T-helper 1 cell (primary cell): ENCODE measurements around the gene KCNH1.
"Not testable (repeated sequence)": the region's sequence is repeated elsewhere in the genome, so short reads cannot be mapped to it uniquely, and the experiment has no call there.

Source experiments
- DNase-seq, 5 donors: peaks; one replicate each; pipeline ENCODE4 v3.0.0-alpha.2; 2012 to 2020

The KCNH1 gene

GRCh38 chr1:210676539-210676938, 457.4 kb downstream of the KCNH1 start:
- DNase-seq = no peak

GRCh38 chr1:210674151-210674550, 459.8 kb downstream of the KCNH1 start:
- DNase-seq = no peak

GRCh38 chr1:210669951-210670350, 464.0 kb downstream of the KCNH1 start:
- DNase-seq = no peak

DNA sequence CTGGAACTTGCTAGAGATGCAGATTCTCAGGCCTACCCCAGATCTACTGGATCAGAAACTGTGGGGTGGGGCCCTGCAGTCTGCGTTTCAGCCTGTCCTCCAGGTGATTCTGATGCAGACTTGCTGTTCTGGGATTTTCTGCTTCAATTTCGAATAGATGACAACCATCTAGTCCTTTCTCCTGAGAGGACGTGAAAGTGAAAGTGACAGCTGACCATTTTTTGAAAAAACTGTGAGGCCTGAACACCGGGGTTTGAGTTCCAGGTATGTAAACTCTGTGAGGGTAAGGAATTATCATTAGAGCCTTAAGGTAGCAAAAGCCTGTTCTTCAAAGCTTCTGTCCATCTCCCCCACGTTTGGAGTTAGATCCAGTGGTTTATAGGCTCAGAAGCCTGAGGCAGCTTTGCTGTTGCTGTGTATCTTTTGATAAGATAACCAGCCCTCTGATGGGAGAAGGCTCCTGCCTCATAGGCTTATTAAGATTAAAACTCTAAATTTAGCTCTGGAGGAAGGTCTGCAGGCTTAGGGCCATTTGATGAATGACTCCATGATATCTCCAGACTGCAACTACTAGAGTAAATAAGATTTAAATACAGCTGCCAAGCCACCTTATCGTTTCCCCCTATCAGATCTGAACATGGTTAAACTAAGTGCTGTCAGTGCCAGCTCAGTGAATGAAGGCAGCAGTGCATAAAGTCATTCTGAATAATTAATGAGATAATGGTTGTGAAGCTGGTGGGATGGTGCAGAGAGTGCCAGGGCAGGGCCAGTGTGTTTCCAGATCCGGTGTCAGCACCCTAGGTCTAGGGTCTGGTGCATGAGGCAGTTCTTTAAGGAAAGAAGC, 470.0 kb downstream of the KCNH1 start:
- no peak for DNase-seq

GRCh38 chr1:210662291-210663050, 471.5 kb downstream of the KCNH1 start:
- DNase-seq = no peak

- not testable (repeated sequence) for DNase-seq
These were observed 472.4 kb downstream of the KCNH1 start for GRCh38 chr1:210661520-210661919.

GRCh38 chr1:210657806-210658205, 476.1 kb downstream of the KCNH1 start:
- DNase-seq = no peak

GRCh38 chr1:210655511-210655910, 478.4 kb downstream of the KCNH1 start:
- no peak for DNase-seq

- DNase-seq = peak in 1 of 5 donors; percentile 26
These were observed 479.6 kb downstream of the KCNH1 start for GRCh38 chr1:210654176-210654981.

DNA sequence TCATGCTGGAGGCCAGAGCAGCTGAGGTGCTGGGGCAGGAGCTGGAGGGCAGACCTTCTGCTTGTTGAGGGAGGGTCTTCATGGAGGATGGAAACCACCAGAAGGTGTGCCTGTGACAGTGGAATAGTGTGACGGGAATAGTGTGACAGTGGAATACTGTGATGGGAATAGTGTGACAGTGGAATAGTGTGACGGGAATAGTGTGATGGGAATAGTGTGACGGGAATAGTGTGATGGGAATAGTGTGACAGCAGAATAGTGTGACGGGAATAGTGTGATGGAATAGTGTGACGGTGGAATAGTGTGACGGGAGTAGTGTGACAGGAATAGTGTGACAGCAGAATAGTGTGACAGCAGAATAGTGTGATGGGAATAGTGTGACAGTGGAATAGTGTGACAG, 480.2 kb downstream of the KCNH1 start:
- DNase-seq = peak in 1 of 5 donors; percentile 51

DNA sequence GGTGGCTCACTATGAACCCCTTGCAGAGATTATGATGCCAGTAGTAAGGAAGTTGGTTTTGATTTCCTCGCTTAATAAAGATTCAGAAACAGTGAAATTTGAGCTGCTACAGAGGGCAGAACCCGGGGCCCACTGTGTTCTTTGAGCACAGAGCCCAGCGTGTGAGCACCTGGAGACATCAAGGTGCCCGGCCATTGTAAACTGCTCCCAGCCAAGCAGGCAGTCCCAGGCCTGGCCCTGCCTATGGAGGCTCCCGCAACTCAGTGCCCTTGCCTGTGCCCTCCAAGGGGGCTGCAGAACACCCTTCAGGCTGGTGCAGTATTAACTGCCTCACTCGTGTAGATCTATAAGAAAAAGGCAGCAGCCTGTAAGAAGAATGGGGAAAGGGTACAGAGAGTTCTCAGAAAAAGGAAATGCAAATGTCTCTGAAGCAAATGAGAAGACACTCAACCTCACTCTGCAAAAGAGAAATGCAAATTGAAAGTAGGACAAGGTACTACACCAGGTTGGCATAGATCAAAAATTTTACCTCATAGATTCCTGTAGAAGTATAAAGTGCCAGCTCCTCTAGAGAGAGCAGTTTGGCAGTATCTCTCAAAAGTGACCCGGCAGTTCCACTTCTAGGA, 481.5 kb downstream of the KCNH1 start:
- no peak for DNase-seq

DNA sequence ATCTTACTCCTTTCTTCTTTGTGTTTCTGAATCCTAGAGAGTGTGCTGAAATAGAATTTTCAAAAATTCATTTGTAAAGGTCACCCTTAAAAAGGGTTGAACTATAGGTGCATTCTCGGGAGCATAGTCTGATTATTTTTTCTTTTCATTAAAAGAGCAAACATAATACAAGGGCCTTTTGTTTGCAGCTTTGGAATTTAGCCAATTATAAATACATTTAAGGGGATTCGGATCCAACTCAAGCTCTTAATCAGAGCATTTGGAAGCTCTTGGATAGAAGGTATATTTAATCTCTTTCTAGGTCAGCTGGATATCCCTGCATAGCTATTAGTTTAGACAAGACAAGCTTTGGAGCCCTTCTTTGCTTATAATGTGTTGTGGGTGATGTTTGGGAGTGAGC, 483.5 kb downstream of the KCNH1 start:
- DNase-seq = no peak

- no peak for DNase-seq
These were observed 485.2 kb downstream of the KCNH1 start for GRCh38 chr1:210648588-210649269.

DNA sequence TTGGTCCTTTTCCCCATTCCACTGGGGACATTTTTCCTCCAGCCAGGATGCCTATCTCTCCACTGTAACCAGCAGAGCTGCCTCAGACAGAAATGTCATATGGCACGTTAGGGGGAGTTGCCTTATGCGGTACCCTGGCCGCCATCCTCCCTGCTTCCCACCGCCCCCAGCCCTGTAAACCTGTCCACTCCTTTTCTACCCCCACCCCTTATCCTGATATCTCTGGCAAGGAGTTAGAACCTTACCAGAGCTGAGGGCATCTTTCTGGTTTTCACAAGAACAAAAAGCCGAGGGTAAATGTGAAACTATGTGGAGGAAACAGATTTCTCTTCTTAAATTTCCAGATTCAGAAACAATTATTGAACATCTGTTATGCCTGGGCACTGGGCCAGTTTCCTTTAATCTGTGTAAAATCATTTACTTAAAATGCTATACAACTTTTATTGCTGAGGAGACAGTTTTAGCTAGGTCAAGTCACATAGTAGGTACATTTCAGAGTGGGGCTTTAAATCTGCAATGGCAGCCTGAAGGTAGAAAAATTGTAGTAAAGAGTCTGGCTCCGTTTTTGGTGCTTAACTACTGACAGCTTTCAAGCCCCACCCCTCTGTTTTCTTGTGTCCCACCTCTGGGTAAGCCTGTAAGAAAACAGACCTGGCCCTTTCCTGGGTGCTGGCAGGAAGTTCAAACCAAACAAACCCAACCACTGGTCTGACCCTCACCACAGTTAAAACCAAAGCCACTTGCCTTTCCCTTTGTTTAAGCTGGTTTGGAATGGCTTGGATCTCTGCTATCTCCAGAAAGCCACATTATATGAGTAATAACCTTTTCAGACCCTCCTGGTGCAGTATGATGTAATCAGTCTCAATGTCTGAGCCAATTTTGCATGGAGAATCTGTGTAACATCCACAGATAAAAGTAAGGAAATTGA, 486.3 kb downstream of the KCNH1 start:
- no peak for DNase-seq

DNA sequence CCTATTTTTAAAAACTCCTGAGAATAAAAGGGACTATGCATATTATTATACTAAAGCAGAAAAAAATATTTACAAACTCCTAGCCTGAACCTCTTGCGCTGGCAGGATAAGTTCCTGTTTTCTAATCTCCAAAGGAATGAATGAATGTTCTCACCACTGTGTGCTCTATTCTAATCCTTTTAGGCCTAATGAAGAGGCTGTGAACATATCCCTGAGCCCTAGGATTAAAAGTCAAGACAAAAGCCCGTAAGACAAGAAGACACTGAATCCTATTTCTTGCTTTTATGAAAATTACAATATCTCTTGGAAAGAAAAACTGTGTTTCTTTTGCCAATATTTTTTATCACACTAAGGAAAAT, 487.7 kb downstream of the KCNH1 start:
- DNase-seq = no peak

DNA sequence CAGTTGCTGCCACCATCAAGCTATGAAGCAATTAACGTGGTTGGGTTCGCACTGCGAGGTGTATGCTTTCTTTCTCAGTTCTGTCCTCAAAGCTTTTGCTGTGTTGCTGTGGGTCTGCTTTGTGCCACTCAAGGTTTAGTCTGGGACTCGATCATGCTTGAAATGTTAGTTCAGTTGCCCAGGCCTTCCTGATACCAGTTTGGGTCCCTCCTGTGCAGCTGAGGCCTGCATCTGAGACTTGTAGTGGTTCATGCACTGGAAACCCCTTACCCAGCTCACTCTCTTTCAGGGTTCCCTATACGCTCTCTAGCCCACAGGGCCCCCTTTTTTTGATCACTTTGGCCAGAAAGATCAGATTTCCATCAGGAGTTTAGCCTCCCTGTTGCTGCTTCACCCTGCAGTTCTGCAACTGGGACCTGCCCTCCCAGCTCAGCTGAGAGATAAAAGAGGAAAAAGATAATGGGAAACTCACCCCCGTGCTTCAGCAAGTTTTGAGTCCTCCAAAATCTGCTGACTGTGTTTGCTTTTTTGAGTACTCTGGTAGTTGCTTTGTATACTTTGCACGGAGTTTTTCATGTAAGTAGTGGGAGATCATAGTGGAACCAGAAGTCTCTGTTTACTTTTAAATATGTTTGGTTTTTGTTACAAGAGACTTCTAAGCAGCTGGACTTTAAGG, 488.2 kb downstream of the KCNH1 start:
- DNase-seq = no peak

DNA sequence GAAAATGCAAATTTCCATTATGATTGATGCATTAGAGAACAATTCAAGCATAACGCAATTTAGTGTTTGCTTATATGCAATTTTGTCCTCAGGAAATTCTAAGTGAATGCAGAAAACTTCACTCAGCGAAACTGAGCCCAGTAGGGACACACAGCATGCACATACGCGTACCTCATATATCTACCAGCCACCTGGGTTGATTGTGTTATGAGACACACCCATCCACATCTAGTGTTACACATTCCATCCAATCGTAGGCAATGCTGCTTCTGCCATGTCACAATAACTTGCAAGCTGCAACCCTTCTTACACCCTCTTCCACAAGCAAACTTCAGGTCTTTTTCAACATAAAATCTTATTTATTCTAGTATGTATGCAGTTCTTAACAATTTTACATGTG, 492.4 kb downstream of the KCNH1 start:
- DNase-seq = no peak

GRCh38 chr1:210635108-210635507, 498.8 kb downstream of the KCNH1 start:
- DNase-seq = no peak

DNA sequence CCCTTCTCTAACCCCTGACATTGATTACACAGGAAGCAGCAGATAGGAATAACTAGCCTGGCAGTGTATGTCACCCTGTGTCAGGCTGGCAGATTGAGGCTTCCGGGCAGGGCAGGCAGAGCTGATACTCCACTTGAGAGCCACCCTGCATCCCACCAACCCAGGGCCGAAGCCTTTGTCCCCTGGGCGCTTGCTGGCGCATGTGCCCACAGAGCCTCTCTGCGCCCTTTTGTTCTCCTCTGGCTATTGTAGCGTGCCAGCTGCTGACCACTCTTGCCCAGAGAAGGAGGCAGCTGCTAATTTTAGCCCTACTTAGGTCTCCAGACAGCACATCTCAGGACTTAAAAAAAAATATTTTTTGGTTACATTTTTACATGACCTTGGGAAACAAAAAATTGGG, 500.3 kb downstream of the KCNH1 start:
- DNase-seq = no peak

DNA sequence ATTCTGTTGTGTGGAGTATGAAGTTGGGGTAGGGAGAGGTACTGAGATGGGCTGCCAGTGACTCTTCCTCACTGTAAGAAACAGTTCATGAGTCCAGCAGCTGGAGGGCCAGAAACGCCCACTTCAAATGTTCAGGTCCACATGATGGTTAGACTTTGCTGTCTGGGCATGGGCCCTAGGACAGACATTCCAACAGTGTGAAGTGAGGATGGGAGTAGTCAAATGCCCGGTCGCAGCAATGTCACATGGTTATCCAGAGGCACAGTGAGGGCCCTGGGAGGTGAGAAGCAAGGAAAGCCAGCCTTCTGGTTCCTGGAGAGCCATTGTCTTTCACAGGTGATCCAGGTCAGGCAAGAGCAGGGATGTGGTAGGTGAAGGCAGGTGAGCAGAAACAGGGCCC, 500.8 kb downstream of the KCNH1 start:
- no peak for DNase-seq

- no peak for DNase-seq
These were observed 502.5 kb downstream of the KCNH1 start for GRCh38 chr1:210631399-210631798.
